ENCODE data around the gene GPHN. TPM values are rescaled to one million over a fixed set of nuclear protein-coding genes. Genes with fewer than 3 reads are reported as not detected.
"Not testable (repeated sequence)": the region's sequence is repeated elsewhere in the genome, so short reads cannot be mapped to it uniquely, and the experiment has no call there.

The GPHN gene
- total RNA-seq, 1 experiment from 2014 or later = 5.7 TPM

GRCh38 chr14:66831173-66831572 lies 323.2 kb downstream of the GPHN start:
- no peak for DNase-seq (ENCODE audit: low read depth)
- in situ Hi-C loops (cut with HindIII; ENCODE audit: low pct_unique_long_range_greater_than_20kb, low sequenced_read_pairs) = no loop called here

- DNase-seq (ENCODE audit: low read depth) = no peak
- in situ Hi-C loops (cut with HindIII; ENCODE audit: low pct_unique_long_range_greater_than_20kb, low sequenced_read_pairs) = no loop called here
Measured at GRCh38 chr14:66833816-66834215, 325.9 kb downstream of the GPHN start.

- in situ Hi-C loops (cut with HindIII; ENCODE audit: low pct_unique_long_range_greater_than_20kb, low sequenced_read_pairs); DNase-seq (ENCODE audit: low read depth): not testable (repeated sequence)
Measured at GRCh38 chr14:66837436-66837835, 329.5 kb downstream of the GPHN start.

- DNase-seq (ENCODE audit: low read depth) = no peak
Measured at GRCh38 chr14:66842911-66843512, 335.1 kb downstream of the GPHN start.

GRCh38 chr14:66850258-66850888 lies 342.4 kb downstream of the GPHN start:
- no peak for DNase-seq (ENCODE audit: low read depth)
- in situ Hi-C loops (cut with HindIII; ENCODE audit: low pct_unique_long_range_greater_than_20kb, low sequenced_read_pairs) = no loop called here

More at GRCh38 chr14:66842911-66843512, 335.1 kb downstream of the GPHN start:
- in situ Hi-C loops (cut with HindIII; ENCODE audit: low pct_unique_long_range_greater_than_20kb, low sequenced_read_pairs) = no loop called here

GRCh38 chr14:66853311-66853710 lies 345.4 kb downstream of the GPHN start:
- in situ Hi-C loops (cut with HindIII; ENCODE audit: low pct_unique_long_range_greater_than_20kb, low sequenced_read_pairs) = no loop called here

GRCh38 chr14:66857867-66858266 lies 349.9 kb downstream of the GPHN start:
- no peak for DNase-seq (ENCODE audit: low read depth)
- in situ Hi-C loops (cut with HindIII; ENCODE audit: low pct_unique_long_range_greater_than_20kb, low sequenced_read_pairs) = no loop called here

More at GRCh38 chr14:66853311-66853710, 345.4 kb downstream of the GPHN start:
- no peak for DNase-seq (ENCODE audit: low read depth)

GRCh38 chr14:66859063-66859671 lies 351.2 kb downstream of the GPHN start:
- DNase-seq (ENCODE audit: low read depth) = no peak
- in situ Hi-C loops (cut with HindIII; ENCODE audit: low pct_unique_long_range_greater_than_20kb, low sequenced_read_pairs) = no loop called here

GRCh38 chr14:66881596-66881995 lies 373.6 kb downstream of the GPHN start:
- in situ Hi-C loops (cut with HindIII; ENCODE audit: low pct_unique_long_range_greater_than_20kb, low sequenced_read_pairs) = no loop called here
- no peak for DNase-seq (ENCODE audit: low read depth)

GRCh38 chr14:66884149-66884548 lies 376.2 kb downstream of the GPHN start:
- in situ Hi-C loops (cut with HindIII; ENCODE audit: low pct_unique_long_range_greater_than_20kb, low sequenced_read_pairs) = no loop called here
- no peak for DNase-seq (ENCODE audit: low read depth)

- in situ Hi-C loops (cut with HindIII; ENCODE audit: low pct_unique_long_range_greater_than_20kb, low sequenced_read_pairs) = no loop called here
- no peak for DNase-seq (ENCODE audit: low read depth)
Measured at GRCh38 chr14:66900719-66901118, 392.8 kb downstream of the GPHN start.

- DNase-seq (ENCODE audit: low read depth) = no peak
- in situ Hi-C loops (cut with HindIII; ENCODE audit: low pct_unique_long_range_greater_than_20kb, low sequenced_read_pairs) = no loop called here
Measured at GRCh38 chr14:66910311-66910840, 402.4 kb downstream of the GPHN start.

GRCh38 chr14:66916421-66916820 lies 408.5 kb downstream of the GPHN start:
- in situ Hi-C loops (cut with HindIII; ENCODE audit: low pct_unique_long_range_greater_than_20kb, low sequenced_read_pairs) = no loop called here
- DNase-seq (ENCODE audit: low read depth) = no peak

- in situ Hi-C loops (cut with HindIII; ENCODE audit: low pct_unique_long_range_greater_than_20kb, low sequenced_read_pairs) = no loop called here
Measured at GRCh38 chr14:66918527-66918926, 410.6 kb downstream of the GPHN start.

GRCh38 chr14:66920196-66920595 lies 412.2 kb downstream of the GPHN start:
- DNase-seq (ENCODE audit: low read depth) = no peak
- in situ Hi-C loops (cut with HindIII; ENCODE audit: low pct_unique_long_range_greater_than_20kb, low sequenced_read_pairs) = no loop called here

More at GRCh38 chr14:66918527-66918926, 410.6 kb downstream of the GPHN start:
- DNase-seq (ENCODE audit: low read depth) = no peak

GRCh38 chr14:66923251-66923650 lies 415.3 kb downstream of the GPHN start:
- in situ Hi-C loops (cut with HindIII; ENCODE audit: low pct_unique_long_range_greater_than_20kb, low sequenced_read_pairs) = no loop called here
- DNase-seq (ENCODE audit: low read depth) = no peak

- no peak for DNase-seq (ENCODE audit: low read depth)
- in situ Hi-C loops (cut with HindIII; ENCODE audit: low pct_unique_long_range_greater_than_20kb, low sequenced_read_pairs) = no loop called here
Measured at GRCh38 chr14:66939409-66939808, 431.5 kb downstream of the GPHN start.

GRCh38 chr14:66944872-66945271 lies 436.9 kb downstream of the GPHN start:
- in situ Hi-C loops (cut with HindIII; ENCODE audit: low pct_unique_long_range_greater_than_20kb, low sequenced_read_pairs) = no loop called here
- peak; percentile 31 for DNase-seq (ENCODE audit: low read depth)

GRCh38 chr14:66955159-66955558 lies 447.2 kb downstream of the GPHN start:
- in situ Hi-C loops (cut with HindIII; ENCODE audit: low pct_unique_long_range_greater_than_20kb, low sequenced_read_pairs) = no loop called here
- no peak for DNase-seq (ENCODE audit: low read depth)

All from Caki2 (cell line).